Tibial artery (tissue), 4 donors: ENCODE data around the gene INTS14.

Experiments used
- DNase-seq, 2 donors: peaks; one replicate each; pipeline ENCODE4 v3.0.0-alpha.2; 2019
- H3K27ac ChIP-seq, 2 donors: fragments of 200-600 bp; sonication (generic) in 1 of 2; 1 replicate in 1 of 2; 2 replicates in 1 of 2; pipeline ENCODE4 v1.5.1; 2018 to 2019; ENCODE audit warnings: mild to moderate bottlenecking in 1 of 2
- H3K27me3 ChIP-seq, 2 donors: fragments of 200-600 bp; sonication (generic) in 1 of 2; one replicate each; pipeline versions ENCODE4 v1.5.1 to v1.6.0; 2016 to 2019
- H3K36me3 ChIP-seq, 3 donors: fragments of 200-600 bp; sonication (generic) in 2 of 3; one replicate each; pipeline ENCODE4 v1.5.1; 2016 to 2019; ENCODE audit warnings: mild to moderate bottlenecking in 2 of 3
- H3K4me1 ChIP-seq, 4 donors: fragments of 200-600 bp; sonication (generic) in 2 of 4; 1 replicate in 3 of 4; 2 replicates in 1 of 4; pipeline ENCODE4 v1.5.1; 2016 to 2019
- H3K4me3 ChIP-seq, 2 donors: fragments of 200-600 bp; sonication (generic) in 1 of 2; 1 replicate in 1 of 2; 2 replicates in 1 of 2; pipeline ENCODE4 v1.5.1; 2018 to 2019; ENCODE audit warnings: mild to moderate bottlenecking in 2 of 2
- H3K9me3 ChIP-seq, 3 donors: fragments of 200-600 bp; sonication (generic) in 1 of 3; one replicate each; pipeline ENCODE4 v1.5.1; 2016 to 2019
- intact Hi-C: fragments of 100-400 bp; cut with DNase I; formaldehyde crosslinking; loops from one replicate; pipeline ENCODE4 v1.15.0; 2023; ENCODE audit warnings: low total_unique reads
- TF ChIP-seq, protein P1 (sequence below), 2 experiments: fragments of 200-600 bp in 1 of 2; fragments of 450-650 bp in 1 of 2; IDR thresholded peaks; one replicate each; pipeline ENCODE4 v1.5.1; 2017 to 2019; ENCODE audit warnings: antibody characterized with exemption in 2 of 2, mild to moderate bottlenecking in 1 of 2, moderate library complexity in 1 of 2

INTS14 gene

DNA sequence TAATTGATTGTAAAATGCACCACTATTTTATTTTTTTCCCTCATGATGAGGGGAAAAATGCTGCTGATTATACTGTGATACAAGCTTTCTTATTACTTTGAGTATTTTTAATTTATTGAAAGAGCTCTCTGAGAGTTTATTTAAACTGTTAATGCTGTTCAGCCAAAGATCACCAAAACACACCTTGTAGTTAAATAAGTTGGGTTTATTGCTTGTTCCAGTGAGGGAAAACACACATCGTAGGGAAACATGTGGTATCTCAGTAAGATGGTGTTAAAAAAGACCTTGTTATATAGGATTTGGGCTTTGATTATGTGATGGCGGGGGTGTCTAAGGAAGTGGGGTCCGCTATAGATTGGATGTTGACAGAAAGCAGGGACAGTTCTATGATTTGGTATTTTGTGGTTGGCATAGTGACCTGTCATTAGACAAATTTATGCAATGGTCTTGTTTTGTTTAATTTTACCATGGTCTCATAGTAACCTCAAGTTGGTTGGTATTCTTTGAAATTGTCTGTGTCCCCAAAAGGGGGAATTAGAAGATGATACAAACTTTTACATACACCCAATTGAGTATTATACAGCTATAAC lies 69.6 kb downstream of the INTS14 start:
- intact Hi-C loops, result no loop called here
- Histone ChIP-seq H3K4me3 (no peak overlapping the region), H3K4me1 (no peaks in the 10 kb centered on the region), H3K27ac (no peak overlapping the region), H3K9me3 (no peaks in the 10 kb centered on the region), H3K36me3 (no peaks in the 10 kb centered on the region), H3K27me3 (no peaks in the 10 kb centered on the region)
- no peak for DNase-seq
- TF ChIP-seq, protein P1, sequence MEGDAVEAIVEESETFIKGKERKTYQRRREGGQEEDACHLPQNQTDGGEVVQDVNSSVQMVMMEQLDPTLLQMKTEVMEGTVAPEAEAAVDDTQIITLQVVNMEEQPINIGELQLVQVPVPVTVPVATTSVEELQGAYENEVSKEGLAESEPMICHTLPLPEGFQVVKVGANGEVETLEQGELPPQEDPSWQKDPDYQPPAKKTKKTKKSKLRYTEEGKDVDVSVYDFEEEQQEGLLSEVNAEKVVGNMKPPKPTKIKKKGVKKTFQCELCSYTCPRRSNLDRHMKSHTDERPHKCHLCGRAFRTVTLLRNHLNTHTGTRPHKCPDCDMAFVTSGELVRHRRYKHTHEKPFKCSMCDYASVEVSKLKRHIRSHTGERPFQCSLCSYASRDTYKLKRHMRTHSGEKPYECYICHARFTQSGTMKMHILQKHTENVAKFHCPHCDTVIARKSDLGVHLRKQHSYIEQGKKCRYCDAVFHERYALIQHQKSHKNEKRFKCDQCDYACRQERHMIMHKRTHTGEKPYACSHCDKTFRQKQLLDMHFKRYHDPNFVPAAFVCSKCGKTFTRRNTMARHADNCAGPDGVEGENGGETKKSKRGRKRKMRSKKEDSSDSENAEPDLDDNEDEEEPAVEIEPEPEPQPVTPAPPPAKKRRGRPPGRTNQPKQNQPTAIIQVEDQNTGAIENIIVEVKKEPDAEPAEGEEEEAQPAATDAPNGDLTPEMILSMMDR (IDR thresholded peaks at IDR 0.05), result no peak

DNA sequence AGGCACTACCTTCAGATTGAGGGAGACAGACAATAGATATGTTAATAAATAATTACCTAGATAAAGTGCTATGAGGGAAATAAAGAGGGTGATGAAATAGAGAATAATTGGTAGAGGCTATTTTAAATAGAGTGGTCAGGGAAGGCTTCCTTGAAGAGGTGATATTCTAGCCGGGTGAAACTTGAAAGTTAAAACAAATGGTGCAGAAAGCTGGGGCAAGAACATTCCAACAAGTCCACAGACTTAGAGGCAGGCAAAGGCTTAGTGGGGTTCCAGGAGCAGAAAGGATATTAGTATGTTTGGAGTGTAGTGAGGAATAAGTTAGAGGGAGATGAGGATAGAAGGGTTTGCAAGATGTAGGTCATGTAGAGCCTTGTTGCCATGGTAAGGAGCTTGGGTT lies 70.6 kb downstream of the INTS14 start:
- intact Hi-C loops, result no loop called here

GRCh38 chr15:65535192-65535591 lies 75.7 kb downstream of the INTS14 start:
- intact Hi-C loops, result no loop called here
- Histone ChIP-seq H3K9me3 (no peaks in the 10 kb centered on the region), H3K27ac (no peak overlapping the region), H3K36me3 (no peaks in the 10 kb centered on the region), H3K4me3 (no peak overlapping the region), H3K4me1 (peaks cover 0 to 14% (median 6%) of the 10 kb centered on the region in 4 donors), H3K27me3 (no peaks in the 10 kb centered on the region)
- TF ChIP-seq, protein P1 (IDR thresholded peaks at IDR 0.05), result no peak
- DNase-seq, result no peak

More for the DNA sequence above, 70.6 kb downstream of the INTS14 start:
- no peak for DNase-seq
- TF ChIP-seq, protein P1 (IDR thresholded peaks at IDR 0.05), result no peak
- Histone ChIP-seq H3K4me3 (no peak overlapping the region), H3K27ac (no peak overlapping the region), H3K4me1 (no peaks in the 10 kb centered on the region), H3K36me3 (no peaks in the 10 kb centered on the region), H3K27me3 (no peaks in the 10 kb centered on the region), H3K9me3 (no peaks in the 10 kb centered on the region)

- H3K4me3 ChIP-seq, result no peak overlapping the region
- no peaks in the 10 kb centered on the region for H3K9me3 ChIP-seq
- peaks cover 0 to 22% (median 9%) of the 10 kb centered on the region in 4 donors for H3K4me1 ChIP-seq
- TF ChIP-seq, protein P1 (IDR thresholded peaks at IDR 0.05), result no peak
- H3K36me3 ChIP-seq, result no peaks in the 10 kb centered on the region
- intact Hi-C loops, result no loop called here
- H3K27me3 ChIP-seq, result no peaks in the 10 kb centered on the region
- H3K27ac ChIP-seq, result no peak overlapping the region
- no peak for DNase-seq
Observed at GRCh38 chr15:65533057-65533756, 77.7 kb downstream of the INTS14 start.

GRCh38 chr15:65532738-65533051 lies 78.2 kb downstream of the INTS14 start:
- no peak overlapping the region for H3K4me3 ChIP-seq
- H3K27ac ChIP-seq, result no peak overlapping the region
- no peak for DNase-seq
- intact Hi-C loops, result no loop called here
- H3K4me1 ChIP-seq, result peaks cover 0 to 22% (median 9%) of the 10 kb centered on the region in 4 donors
- H3K9me3 ChIP-seq, result no peaks in the 10 kb centered on the region
- TF ChIP-seq, protein P1 (IDR thresholded peaks at IDR 0.05), result no peak
- H3K27me3 ChIP-seq, result no peaks in the 10 kb centered on the region
- H3K36me3 ChIP-seq, result no peaks in the 10 kb centered on the region
